A549 (cell line): ENCODE results near the gene SYT15B.
"Not testable (repeated sequence)": the region's sequence is repeated elsewhere in the genome, so short reads cannot be mapped to it uniquely, and the experiment has no call there.

ENCODE experiments used
- MAFK ChIP-seq: fragments of 450-650 bp; IDR thresholded peaks from 2 replicates; pipeline ENCODE4 v1.6.1; 2014; ENCODE audit not compliant: partially characterized antibody
- RNF2 ChIP-seq: fragments of 200-600 bp; sonication (generic); IDR thresholded peaks from 2 replicates; pipeline ENCODE4 v1.6.1; 2016; ENCODE audit warnings: low read depth, mild to moderate bottlenecking, antibody characterized with exemption, moderate library complexity, borderline replicate concordance
- SREBF2 ChIP-seq: fragments of 450-650 bp; IDR thresholded peaks from 2 replicates; pipeline ENCODE4 v1.6.1; 2014; ENCODE audit warnings: mild to moderate bottlenecking, moderate library complexity

GRCh38 chr10:47768578-47769115, 5.3 kb upstream of the SYT15B start:
- TF ChIP-seq RNF2, MAFK, SREBF2: not testable (repeated sequence)
